SK-N-SH (cell line): ENCODE results near the gene CCDC57. TPM values are rescaled to one million over a fixed set of nuclear protein-coding genes. Genes with fewer than 3 reads are reported as not detected.
A peak's percentile ranks its signal among the peaks of the same experiment; 100 is the strongest.

Experiments used
- CTCF ChIA-PET: fragments of 300-600, 350-600 bp; formaldehyde crosslinking; extraction: SDS; loops from one replicate; lab custom pipeline; 2021; lab: Yijun Ruan, JAX
- POLR2A ChIA-PET: fragments of 350-600 bp; sonication (Branson Sonifier 250); formaldehyde crosslinking; extraction: SDS; loops from one replicate; lab custom pipeline; 2020; ENCODE audit warnings: antibody characterized with exemption, inconsistent platforms; lab: Yijun Ruan, JAX
- DNase-seq: peaks from one replicate; pipeline ENCODE4 v3.0.0; 2012
- H2AFZ ChIP-seq: fragments of 200-600 bp; sonication (generic); 2 replicates; pipeline ENCODE4 v1.8.1; 2016; ENCODE audit warnings: antibody characterized with exemption, mild to moderate bottlenecking, low read depth
- H3F3A ChIP-seq: fragments of 200-600 bp; sonication (generic); replicated peaks from 2 replicates; pipeline ENCODE3; 2016; ENCODE audit warnings: antibody characterized with exemption, mild to moderate bottlenecking; ENCODE audit not compliant: insufficient read depth
- H3K27ac ChIP-seq, 2 experiments: fragments of 200-500 bp in 1 of 2; fragments of 200-600 bp in 1 of 2; sonication (Bioruptor generic) in 1 of 2; sonication (generic), shearing (Covaris generic) in 1 of 2; 2 replicates each; pipeline versions ENCODE4 v1.5.1 to v1.6.1; 2014 to 2016; ENCODE audit warnings: low read depth in 2 of 2, inconsistent platforms in 1 of 2, low read length in 1 of 2, mild to moderate bottlenecking in 1 of 2, mixed read lengths in 1 of 2
- H3K27me3 ChIP-seq: fragments of 200-600 bp; sonication (generic), shearing (Covaris generic); 2 replicates; pipeline ENCODE4 v1.6.1; 2016; ENCODE audit warnings: mixed run types; ENCODE audit not compliant: insufficient read depth
- H3K36me3 ChIP-seq, 2 experiments: fragments of 200-500 bp in 1 of 2; fragments of 200-600 bp in 1 of 2; sonication (Bioruptor generic) in 1 of 2; sonication (generic) in 1 of 2; replicated peaks in 1 of 2; 2 replicates each; pipeline versions ENCODE3 to v1.5.1; 2014 to 2016; ENCODE audit warnings: low read length in 1 of 2, mild to moderate bottlenecking in 1 of 2; ENCODE audit not compliant: insufficient read depth in 2 of 2, control insufficient read depth in 1 of 2
- H3K4me1 ChIP-seq, 2 experiments: fragments of 200-500 bp in 1 of 2; fragments of 200-600 bp in 1 of 2; sonication (Bioruptor generic) in 1 of 2; sonication (generic), shearing (Covaris generic) in 1 of 2; 2 replicates each; pipeline versions ENCODE4 v1.5.1 to v1.6.1; 2014 to 2016; ENCODE audit warnings: low read depth in 1 of 2, low read length in 1 of 2, mixed run types in 1 of 2; ENCODE audit not compliant: insufficient read depth in 2 of 2, control insufficient read depth in 1 of 2
- H3K4me2 ChIP-seq: fragments of 200-600 bp; sonication (generic), shearing (Covaris generic); 2 replicates; pipeline ENCODE4 v1.6.1; 2017; ENCODE audit warnings: mixed run types
- H3K4me3 ChIP-seq, 2 experiments: fragments of 200-500 bp in 1 of 2; fragments of 200-600 bp in 1 of 2; sonication (Bioruptor generic) in 1 of 2; sonication (generic), shearing (Covaris generic) in 1 of 2; 2 replicates each; pipeline versions ENCODE4 v1.5.1 to v1.8.1; 2014 to 2016; ENCODE audit warnings: low read depth in 2 of 2, inconsistent platforms in 1 of 2, low read length in 1 of 2, mild to moderate bottlenecking in 1 of 2, mixed read lengths in 1 of 2, moderate library complexity in 1 of 2
- H3K79me2 ChIP-seq: fragments of 200-600 bp; sonication (generic); 2 replicates; pipeline ENCODE4 v1.8.1; 2017; ENCODE audit warnings: mild to moderate bottlenecking; ENCODE audit not compliant: insufficient read depth
- H3K9ac ChIP-seq: fragments of 200-600 bp; sonication (generic); 2 replicates; pipeline ENCODE4 v1.6.1; 2017; ENCODE audit warnings: mixed run types
- H3K9me2 ChIP-seq: fragments of 200-600 bp; sonication (generic); 2 replicates; pipeline ENCODE4 v1.6.1; 2017; ENCODE audit warnings: mixed run types
- H3K9me3 ChIP-seq: fragments of 200-600 bp; sonication (generic); 2 replicates; pipeline ENCODE4 v1.6.1; 2017; ENCODE audit warnings: mixed run types, mild to moderate bottlenecking, moderate library complexity
- H4K20me1 ChIP-seq: fragments of 200-600 bp; sonication (generic); 2 replicates; pipeline ENCODE4 v1.6.1; 2017; ENCODE audit warnings: mild to moderate bottlenecking, mixed run types; ENCODE audit not compliant: insufficient read depth
- CHD2 ChIP-seq: fragments of 150-350 bp; IDR thresholded peaks from 2 replicates; pipeline ENCODE4 v1.6.1; 2018; ENCODE audit warnings: low read length; ENCODE audit not compliant: partially characterized antibody
- CTCF ChIP-seq: fragments of 200-600 bp; sonication (generic); IDR thresholded peaks from 2 replicates; pipeline ENCODE4 v1.6.1; 2017; ENCODE audit warnings: antibody characterized with exemption, mild to moderate bottlenecking, moderate library complexity
- EP300 ChIP-seq, 2 experiments: IDR thresholded peaks; 2 replicates each; pipeline versions ENCODE4 v1.4.0 to v1.6.1; 2012; ENCODE audit warnings: borderline replicate concordance in 1 of 2, low read depth in 1 of 2, low read length in 1 of 2
- EZH2phosphoT487 ChIP-seq: fragments of 200-600 bp; sonication (generic); IDR thresholded peaks from 2 replicates; pipeline ENCODE4 v1.6.1; 2017; ENCODE audit warnings: low read depth, mixed run types, mild to moderate bottlenecking, antibody characterized with exemption, moderate library complexity, borderline replicate concordance
- FOSL2 ChIP-seq: IDR thresholded peaks from 2 replicates; pipeline ENCODE4 v1.4.0; 2012; ENCODE audit warnings: low read depth, mild to moderate bottlenecking, moderate library complexity, borderline replicate concordance
- FOXM1 ChIP-seq: IDR thresholded peaks from 2 replicates; pipeline ENCODE4 v1.4.0; 2012; ENCODE audit warnings: low read depth, mild to moderate bottlenecking
- GABPA ChIP-seq: IDR thresholded peaks from 2 replicates; pipeline ENCODE4 v1.4.0; 2012; ENCODE audit warnings: low read depth, mild to moderate bottlenecking
- GATA2 ChIP-seq: sonication (generic); formaldehyde crosslinking; IDR thresholded peaks from 2 replicates; pipeline ENCODE4 v1.5.0; 2020; ENCODE audit warnings: mild to moderate bottlenecking, missing genetic modification reagents
- IRF3 ChIP-seq: fragments of 150-350 bp; IDR thresholded peaks from 2 replicates; pipeline ENCODE4 v1.6.1; 2016; ENCODE audit warnings: mild to moderate bottlenecking, low read depth, low read length
- JUND ChIP-seq: IDR thresholded peaks from 2 replicates; pipeline ENCODE4 v1.4.0; 2012
- MXI1 ChIP-seq: IDR thresholded peaks from 2 replicates; pipeline ENCODE4 v1.6.1; 2012; ENCODE audit warnings: mild to moderate bottlenecking, low read depth, low read length, improper control_type of control experiment
- NRF1 ChIP-seq: IDR thresholded peaks from 2 replicates; pipeline ENCODE4 v1.6.1; 2012; ENCODE audit warnings: low read depth, mild to moderate bottlenecking, low read length
- POLR2AphosphoS5 ChIP-seq: IDR thresholded peaks from 2 replicates; pipeline ENCODE4 v1.6.1; 2012; ENCODE audit warnings: low read depth, low read length
- RXRA ChIP-seq: IDR thresholded peaks from 2 replicates; pipeline ENCODE4 v1.4.0; 2012; ENCODE audit warnings: low read depth, mild to moderate bottlenecking, borderline replicate concordance
- SIN3A ChIP-seq: IDR thresholded peaks from 2 replicates; pipeline ENCODE4 v1.6.1; 2012; ENCODE audit warnings: low read depth, mild to moderate bottlenecking, low read length, moderate library complexity, borderline replicate concordance
- SMC3 ChIP-seq: IDR thresholded peaks from 2 replicates; pipeline ENCODE4 v1.6.1; 2012; ENCODE audit warnings: low read depth, low read length, improper control_type of control experiment
- USF1 ChIP-seq: IDR thresholded peaks from 2 replicates; pipeline ENCODE4 v1.4.0; 2012; ENCODE audit warnings: low read depth, borderline replicate concordance
- USF2 ChIP-seq: fragments of 150-350 bp; IDR thresholded peaks from 2 replicates; pipeline ENCODE4 v1.6.1; 2017; ENCODE audit warnings: antibody characterized with exemption, low read length, low read depth, borderline replicate concordance
- YY1 ChIP-seq: IDR thresholded peaks from 2 replicates; pipeline ENCODE4 v1.4.0; 2012; ENCODE audit warnings: low read depth, mild to moderate bottlenecking
- WGBS: methylation state at CpG from one replicate; pipeline ENCODE4 v1.1.6; 2017; ENCODE audit warnings: low lambda C conversion rate; 5-methylcytosine and 5-hydroxymethylcytosine counted together
- polyA plus RNA-seq, 3 experiments: library from polyadenylated mRNA; depleted of rRNA; stranded (reverse); fragments of >200 nt; gene quantifications; 2 replicates each; pipeline ENCODE4 v1.2.3, GENCODE V29; 2012

The CCDC57 gene
- polyA plus RNA-seq, 1 of the 3 experiments (the other 2 are of a cell fraction) = 68.6 TPM

- no peak overlapping the region for H3K4me2 ChIP-seq
- peaks cover 11 to 14% of the 10 kb centered on the region in 2 experiments; a peak in 3 of 4 replicates for H3K4me1 ChIP-seq
- CTCF ChIA-PET = interaction anchor here (1.1 to 2.9 kb wide), 4 partner anchors 36 to 242 kb away, joined by 3 to 12 read pairs (median 4); no protein-coding TSS in a partner anchor
- 88% methylated on average over 13 of the region's 13 CpGs for WGBS
- peak; percentile 25 for DNase-seq
- no peaks in the 10 kb centered on the region for H3K9me3 ChIP-seq
- H3K9ac ChIP-seq = no peak overlapping the region
- peaks cover 20 to 37% of the 10 kb centered on the region in 2 experiments for H3K36me3 ChIP-seq
- no peak overlapping the region for H3K4me3 ChIP-seq
- no peaks in the 10 kb centered on the region for H3K27me3 ChIP-seq
- H3K9me2 ChIP-seq = no peaks in the 10 kb centered on the region
- POLR2A ChIA-PET = no interaction called here
- no peak for TF ChIP-seq GATA2
- TF ChIP-seq JUND = no peak
- TF ChIP-seq GABPA = no peak
- TF ChIP-seq SMC3 = no peak
- no peak for TF ChIP-seq MXI1
- TF ChIP-seq RXRA = no peak
- no peak for TF ChIP-seq USF1
- TF ChIP-seq EP300 (IDR thresholded peaks at IDR 0.05; ENCODE audit: borderline replicate concordance in 1 of 2, low read depth in 1 of 2, low read length in 1 of 2) = no peak
- TF ChIP-seq NRF1 = no peak
- TF ChIP-seq EZH2phosphoT487 = no peak
- no peak for TF ChIP-seq USF2
- no peak for TF ChIP-seq FOSL2
- no peak for TF ChIP-seq FOXM1
- TF ChIP-seq SIN3A = no peak
- no peak for TF ChIP-seq CTCF
- no peak for TF ChIP-seq CHD2
- no peak for TF ChIP-seq IRF3
- no peak for TF ChIP-seq YY1
- no peak for TF ChIP-seq POLR2AphosphoS5
- no peak overlapping the region for H3K27ac ChIP-seq
- H4K20me1 ChIP-seq = 0 out of 2 replicates have a peak, but pooled peaks cover 3% of the 10 kb centered on the region
- peaks cover 13% of the 10 kb centered on the region for H3F3A ChIP-seq
- no peak overlapping the region for H2AFZ ChIP-seq
- peaks cover 17% of the 10 kb centered on the region; the same call in 1 of the 2 replicates for H3K79me2 ChIP-seq
These were observed 11.7 kb downstream of the CCDC57 start for GRCh38 chr17:82200743-82201497.
